AG09309 (cell line): ENCODE data around the gene C12orf60.

Experiments used
- DNase-seq: peaks from one replicate; pipeline ENCODE4 v3.0.0-alpha.2; 2010; ENCODE audit warnings: low read depth
- H3K4me3 ChIP-seq: 2 replicates; pipeline ENCODE4 v1.5.1; 2011; ENCODE audit warnings: mild to moderate bottlenecking, low read depth, low read length, moderate library complexity; ENCODE audit not compliant: control insufficient read depth
- CTCF ChIP-seq: IDR thresholded peaks from 2 replicates; pipeline ENCODE4 v1.5.1; 2011; ENCODE audit warnings: mild to moderate bottlenecking, low read depth, low read length, inconsistent platforms; ENCODE audit not compliant: insufficient read depth, control insufficient read depth; ENCODE audit errors: missing control alignments

C12orf60 gene

GRCh38 chr12:14768823-14769405 lies 34.6 kb upstream of the C12orf60 start:
- peak overlapping the region; percentile 92 for H3K4me3 ChIP-seq
- TF ChIP-seq CTCF: no peak
- DNase-seq: no peak

DNA sequence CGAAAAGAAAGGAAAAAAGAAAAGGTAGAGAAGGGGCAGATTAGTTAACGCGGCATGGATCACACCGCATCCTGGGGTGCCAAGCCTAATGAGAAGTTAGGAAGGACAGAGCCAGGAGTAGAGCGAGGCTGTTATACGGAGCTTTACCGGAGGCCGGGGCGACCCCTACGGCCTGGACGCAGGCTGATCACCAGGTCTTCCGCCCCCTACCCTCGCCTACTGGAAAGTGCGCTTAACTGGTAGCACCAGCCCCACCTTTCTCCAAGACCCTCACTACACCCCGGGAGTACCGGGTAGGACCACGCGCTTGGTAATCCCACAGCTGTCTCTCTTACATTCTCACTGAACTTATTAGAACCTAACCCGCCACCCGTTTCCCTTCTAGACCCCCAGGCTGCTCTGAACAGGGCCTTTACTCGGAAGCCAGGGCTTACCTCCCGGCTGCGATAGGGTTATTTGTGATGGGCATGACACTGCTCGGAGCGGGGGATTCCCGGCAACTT lies 34.0 kb upstream of the C12orf60 start:
- DNase-seq: no peak
- H3K4me3 ChIP-seq: peak overlapping the region; percentile 92
- TF ChIP-seq CTCF: no peak

DNA sequence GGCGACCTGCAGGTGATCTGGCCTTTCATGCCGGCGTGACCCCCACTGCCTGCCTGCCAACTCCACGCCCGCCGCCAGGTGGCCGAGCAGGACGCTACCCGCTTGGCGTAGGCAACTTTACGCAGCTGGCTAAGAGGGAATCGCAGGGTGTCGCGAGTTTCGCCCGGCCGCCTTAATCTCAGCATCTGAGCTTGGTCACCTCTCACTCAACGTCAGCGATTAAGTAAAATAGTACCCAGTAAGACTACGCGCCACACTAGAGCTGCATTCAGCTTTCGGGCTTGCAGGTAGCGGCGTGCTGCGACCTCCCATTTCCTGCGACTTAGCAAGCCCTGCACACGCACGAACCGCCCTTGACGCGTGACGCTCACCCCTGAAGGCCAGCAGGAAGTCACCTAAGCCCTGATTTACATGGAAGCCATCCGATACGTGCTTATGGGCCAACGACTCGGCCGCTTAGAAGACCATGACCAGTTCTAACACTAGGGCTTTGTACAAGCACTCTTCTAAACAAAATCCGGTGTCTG lies 33.4 kb upstream of the C12orf60 start:
- peak; percentile 11 for DNase-seq
- TF ChIP-seq CTCF: peak; percentile 78
- peak overlapping the region; percentile 92 for H3K4me3 ChIP-seq

GRCh38 chr12:14770496-14771461 lies 32.7 kb upstream of the C12orf60 start:
- peak overlapping the region; percentile 92 for H3K4me3 ChIP-seq
- TF ChIP-seq CTCF: no peak
- DNase-seq: peak; percentile 81

DNA sequence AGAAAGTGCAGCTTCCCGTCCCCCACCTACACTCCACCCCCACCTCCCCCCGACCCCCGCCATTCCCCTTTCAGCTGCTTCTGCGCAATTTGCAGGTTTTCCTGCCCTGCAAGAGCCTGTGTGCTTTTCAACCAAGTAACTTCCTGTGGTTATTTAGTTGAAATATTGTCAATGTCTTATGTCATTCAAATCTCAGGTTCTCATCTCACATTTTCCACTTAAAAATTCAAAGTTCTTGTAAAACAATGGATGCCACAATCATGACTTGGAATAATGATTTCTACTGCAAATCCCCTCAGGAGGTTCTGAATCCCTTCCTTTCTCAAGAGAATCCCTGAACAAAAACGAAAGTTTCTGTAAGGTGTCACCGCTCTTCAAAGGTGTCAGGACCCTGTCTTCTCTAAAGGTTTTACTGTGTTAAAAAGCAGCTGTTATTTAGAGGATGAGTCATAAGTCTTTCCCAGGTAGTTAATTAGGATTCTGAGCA lies 31.8 kb upstream of the C12orf60 start:
- no peak for DNase-seq
- H3K4me3 ChIP-seq: peak overlapping the region; percentile 92; the same call in 1 of the 2 replicates
- TF ChIP-seq CTCF: no peak

DNA sequence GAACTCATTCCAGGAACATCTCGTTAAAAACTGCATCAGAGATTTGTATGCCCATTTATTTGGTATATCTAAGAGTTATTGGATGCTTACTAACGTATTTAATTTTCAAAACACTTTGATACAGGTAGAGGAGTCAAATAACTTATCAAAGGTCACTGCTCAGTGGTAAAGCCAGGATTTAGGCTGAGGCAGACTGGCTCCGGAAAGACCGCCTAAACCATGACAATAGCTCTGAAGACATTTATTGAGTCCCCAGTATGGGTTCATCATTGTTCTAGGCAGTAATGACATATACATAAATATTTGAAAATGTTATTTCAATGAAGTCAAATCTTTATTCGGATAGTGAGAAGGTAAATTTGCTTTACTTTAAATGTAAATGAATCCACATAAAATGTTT lies 30.5 kb upstream of the C12orf60 start:
- H3K4me3 ChIP-seq: no peak overlapping the region
- TF ChIP-seq CTCF: no peak
- no peak for DNase-seq
